IPS DF 4.7 (cell line): ENCODE measurements around the gene PDLIM5.
"Not testable (repeated sequence)": the region's sequence is repeated elsewhere in the genome, so short reads cannot be mapped to it uniquely, and the experiment has no call there.

Experiments
- DNase-seq: peaks from one replicate; pipeline ENCODE4 v3.0.0-alpha.2; 2013; ENCODE audit warnings: low spot score; ENCODE audit errors: extremely low read depth

The PDLIM5 gene

GRCh38 chr4:94583914-94584641 is 132.3 kb downstream of the PDLIM5 start:
- DNase-seq, result no peak

- DNase-seq, result no peak
These were observed 137.4 kb downstream of the PDLIM5 start for GRCh38 chr4:94588896-94589693.

GRCh38 chr4:94590493-94590892 is 138.8 kb downstream of the PDLIM5 start:
- DNase-seq, result no peak

- DNase-seq, result no peak
These were observed 139.5 kb downstream of the PDLIM5 start for GRCh38 chr4:94591289-94591688.

- no peak for DNase-seq
These were observed 143.3 kb downstream of the PDLIM5 start for GRCh38 chr4:94595013-94595412.

- peak; percentile 16 for DNase-seq
These were observed 144.2 kb downstream of the PDLIM5 start for GRCh38 chr4:94595880-94596483.

GRCh38 chr4:94598758-94599157 is 147.0 kb downstream of the PDLIM5 start:
- no peak for DNase-seq

GRCh38 chr4:94603170-94603747 is 151.5 kb downstream of the PDLIM5 start:
- DNase-seq, result no peak

- no peak for DNase-seq
These were observed 153.6 kb downstream of the PDLIM5 start for GRCh38 chr4:94605241-94605805.

GRCh38 chr4:94610145-94610544 is 158.4 kb downstream of the PDLIM5 start:
- DNase-seq, result no peak

GRCh38 chr4:94613248-94613647 is 161.5 kb downstream of the PDLIM5 start:
- DNase-seq, result no peak

- DNase-seq, result no peak
These were observed 163.7 kb downstream of the PDLIM5 start for GRCh38 chr4:94615451-94615850.

- peak; percentile 19 for DNase-seq
These were observed 169.8 kb downstream of the PDLIM5 start for GRCh38 chr4:94621491-94622080.

GRCh38 chr4:94623126-94623911 is 171.6 kb downstream of the PDLIM5 start:
- no peak for DNase-seq

GRCh38 chr4:94626942-94627341 is 175.2 kb downstream of the PDLIM5 start:
- DNase-seq, result no peak

- not testable (repeated sequence) for DNase-seq
These were observed 177.3 kb downstream of the PDLIM5 start for GRCh38 chr4:94629058-94629457.

- no peak for DNase-seq
These were observed 178.1 kb downstream of the PDLIM5 start for GRCh38 chr4:94629837-94630236.

GRCh38 chr4:94634271-94634670 is 182.5 kb downstream of the PDLIM5 start:
- DNase-seq, result no peak

- no peak for DNase-seq
These were observed 183.4 kb downstream of the PDLIM5 start for GRCh38 chr4:94635177-94635576.

GRCh38 chr4:94636004-94636403 is 184.3 kb downstream of the PDLIM5 start:
- DNase-seq, result no peak
